Activated CD4-positive, CD25-positive, alpha-beta regulatory T cell (primary cell): ENCODE results near the gene RIPOR3.
A peak's percentile ranks its signal among the peaks of the same experiment; 100 is the strongest.

Source experiments
- DNase-seq, 4 experiments: peaks; one replicate each; lab custom pipeline; 2025; lab: John Stamatoyannopoulos, UW

RIPOR3 gene

GRCh38 chr20:50589548-50590347 lies 101.6 kb downstream of the RIPOR3 start:
- no peak for DNase-seq

- DNase-seq: peak; percentile 56 to 64 (median 60)
Observed at GRCh38 chr20:50588034-50588736, 103.2 kb downstream of the RIPOR3 start.

GRCh38 chr20:50587291-50587961 lies 103.9 kb downstream of the RIPOR3 start:
- DNase-seq: no peak

- DNase-seq: no peak
Observed at GRCh38 chr20:50586531-50587232, 104.7 kb downstream of the RIPOR3 start.

- DNase-seq: no peak
Observed at GRCh38 chr20:50585678-50586077, 105.7 kb downstream of the RIPOR3 start.

- no peak for DNase-seq
Observed at GRCh38 chr20:50585214-50585613, 106.1 kb downstream of the RIPOR3 start.

- DNase-seq: no peak
Observed at GRCh38 chr20:50584687-50585086, 106.7 kb downstream of the RIPOR3 start.

- no peak for DNase-seq
Observed at GRCh38 chr20:50583442-50584150, 107.7 kb downstream of the RIPOR3 start.

GRCh38 chr20:50582591-50583234 lies 108.6 kb downstream of the RIPOR3 start:
- no peak for DNase-seq

GRCh38 chr20:50582092-50582491 lies 109.2 kb downstream of the RIPOR3 start:
- no peak for DNase-seq

- no peak for DNase-seq
Observed at GRCh38 chr20:50580842-50581544, 110.3 kb downstream of the RIPOR3 start.

GRCh38 chr20:50580016-50580747 lies 111.2 kb downstream of the RIPOR3 start:
- peak in 2 of 4 experiments; percentile 31 to 45 for DNase-seq

GRCh38 chr20:50579511-50579910 lies 111.8 kb downstream of the RIPOR3 start:
- DNase-seq: no peak

- no peak for DNase-seq
Observed at GRCh38 chr20:50578778-50579165, 112.6 kb downstream of the RIPOR3 start.

- no peak for DNase-seq
Observed at GRCh38 chr20:50578061-50578777, 113.1 kb downstream of the RIPOR3 start.

GRCh38 chr20:50577175-50578018 lies 113.9 kb downstream of the RIPOR3 start:
- no peak for DNase-seq

- peak; percentile 35 to 55 (median 50) for DNase-seq
Observed at GRCh38 chr20:50575865-50576720, 115.2 kb downstream of the RIPOR3 start.
